Stimulated activated naive CD4-positive, alpha-beta T cell (primary cell): ENCODE measurements around the gene SELENOP.

Experiments
- DNase-seq, 6 experiments: peaks; one replicate each; lab custom pipeline; 2025; lab: John Stamatoyannopoulos, UW

The SELENOP gene

GRCh38 chr5:42798284-42799240 lies 13.1 kb downstream of the SELENOP start:
- no peak for DNase-seq

GRCh38 chr5:42791151-42791550 lies 20.5 kb downstream of the SELENOP start:
- DNase-seq, result no peak

GRCh38 chr5:42787845-42788244 lies 23.8 kb downstream of the SELENOP start:
- DNase-seq, result no peak

- no peak for DNase-seq
Observed at GRCh38 chr5:42787073-42787472, 24.6 kb downstream of the SELENOP start.

- no peak for DNase-seq
Observed at GRCh38 chr5:42785756-42786155, 25.9 kb downstream of the SELENOP start.

GRCh38 chr5:42784132-42784531 lies 27.6 kb downstream of the SELENOP start:
- DNase-seq, result no peak

- no peak for DNase-seq
Observed at GRCh38 chr5:42781584-42781983, 30.1 kb downstream of the SELENOP start.

GRCh38 chr5:42779083-42779482 lies 32.6 kb downstream of the SELENOP start:
- DNase-seq, result no peak

- DNase-seq, result no peak
Observed at GRCh38 chr5:42772265-42772993, 39.3 kb downstream of the SELENOP start.

- no peak for DNase-seq
Observed at GRCh38 chr5:42770003-42770402, 41.7 kb downstream of the SELENOP start.

- DNase-seq, result no peak
Observed at GRCh38 chr5:42768106-42768504, 43.6 kb downstream of the SELENOP start.

- peak in 1 of 6 experiments; percentile 7 for DNase-seq
Observed at GRCh38 chr5:42767491-42768105, 44.1 kb downstream of the SELENOP start.

GRCh38 chr5:42761791-42762190 lies 49.9 kb downstream of the SELENOP start:
- DNase-seq, result no peak

GRCh38 chr5:42760426-42760825 lies 51.3 kb downstream of the SELENOP start:
- no peak for DNase-seq

- no peak for DNase-seq
Observed at GRCh38 chr5:42759456-42759855, 52.2 kb downstream of the SELENOP start.

GRCh38 chr5:42756606-42757601 lies 54.8 kb downstream of the SELENOP start, which contains the start of gene CCDC152:
Gene CCDC152, plus strand, starts transcription at chr5:42756818. Its CDS starts 2,304 bp downstream, at chr5:42759122.
- DNase-seq, result peak; percentile 13 to 48 (median 20)

GRCh38 chr5:42753099-42753498 lies 58.6 kb downstream of the SELENOP start:
- no peak for DNase-seq

GRCh38 chr5:42751044-42751443 lies 60.6 kb downstream of the SELENOP start:
- no peak for DNase-seq

GRCh38 chr5:42750507-42750906 lies 61.2 kb downstream of the SELENOP start:
- DNase-seq, result no peak
